Activated CD8-positive, alpha-beta T cell treated with anti-CD3 and anti-CD28 coated beads for 36 hours (primary cell): Measurements from ENCODE around the gene WFDC1. TPM values are rescaled to one million over a fixed set of nuclear protein-coding genes. Genes with fewer than 3 reads are reported as not detected.

Source experiments
- ATAC-seq: fragments of 200-7000 bp; cut with Tn5 transposase; one replicate; pipeline ENCODE4 v1.10.0; 2021; ENCODE audit warnings: mild to moderate bottlenecking, moderate library complexity
- CTCF ChIA-PET: fragments of 350-600 bp; sonication (Branson Sonifier 250); formaldehyde crosslinking; loops from one replicate; lab custom pipeline; 2021; ENCODE audit warnings: antibody characterized with exemption; lab: Charles Lee
- POLR2A ChIA-PET: fragments of 350-600 bp; sonication (Branson Sonifier 250); formaldehyde crosslinking; loops from one replicate; lab custom pipeline; 2021; ENCODE audit warnings: antibody characterized with exemption; lab: Charles Lee
- DNase-seq: peaks from one replicate; pipeline ENCODE4 v3.0.0-alpha.2; 2020
- H3K27ac Mint-ChIP-seq: one replicate; pipeline ENCODE4 v1.8.0; 2021; ENCODE audit warnings: mild to moderate bottlenecking, mixed read lengths
- H3K27me3 Mint-ChIP-seq: one replicate; pipeline ENCODE4 v1.8.0; 2021; ENCODE audit warnings: mixed read lengths
- H3K36me3 Mint-ChIP-seq: one replicate; pipeline ENCODE4 v1.8.0; 2021; ENCODE audit warnings: low read depth, mixed read lengths
- H3K4me1 Mint-ChIP-seq: one replicate; pipeline ENCODE4 v1.8.0; 2021; ENCODE audit warnings: low read depth, mixed read lengths
- H3K4me3 Mint-ChIP-seq: one replicate; pipeline ENCODE4 v1.8.0; 2021; ENCODE audit warnings: mild to moderate bottlenecking, moderate library complexity, mixed read lengths
- H3K9me3 Mint-ChIP-seq: one replicate; pipeline ENCODE4 v1.8.0; 2021; ENCODE audit warnings: mixed read lengths
- CTCF ChIP-seq: fragments of 200-600 bp; IDR thresholded peaks from one replicate; pipeline ENCODE4 v1.8.0; 2022; ENCODE audit warnings: antibody characterized with exemption, mild to moderate bottlenecking
- intact Hi-C: fragments of 100-400 bp; cut with micrococcal nuclease; formaldehyde crosslinking; loops from one replicate; pipeline ENCODE4 v1.10.0; 2022
- total RNA-seq, 2 experiments: library from RNA; stranded (reverse); gene quantifications; one replicate each; pipeline ENCODE4 v1.2.3, GENCODE V29; 2021

The WFDC1 gene
- total RNA-seq, 2 experiments from 2014 or later: not detected

- TF ChIP-seq CTCF: no peak
- CTCF ChIA-PET: no interaction called here
- no peak overlapping the region for H3K27ac Mint-ChIP-seq
Observed at GRCh38 chr16:84355149-84355548, 60.5 kb downstream of the WFDC1 start.

GRCh38 chr16:84356176-84356575, 61.5 kb downstream of the WFDC1 start:
- Mint-ChIP-seq H3K27ac (no peak overlapping the region), H3K9me3 (no peaks in the 10 kb centered on the region), H3K4me3 (no peak overlapping the region), H3K36me3 (no peaks in the 10 kb centered on the region), H3K4me1 (peaks cover 30% of the 10 kb centered on the region), H3K27me3 (peaks cover 5% of the 10 kb centered on the region)
- intact Hi-C loops: no loop called here
- POLR2A ChIA-PET: no interaction called here
- ATAC-seq (no peak), DNase-seq (no peak)
- CTCF ChIA-PET: no interaction called here
- no peak for TF ChIP-seq CTCF

More at GRCh38 chr16:84355149-84355548, 60.5 kb downstream of the WFDC1 start:
- Mint-ChIP-seq H3K36me3 (no peaks in the 10 kb centered on the region), H3K27me3 (peaks cover 5% of the 10 kb centered on the region), H3K4me3 (no peak overlapping the region), H3K9me3 (no peaks in the 10 kb centered on the region), H3K4me1 (peaks cover 20% of the 10 kb centered on the region)
- no peak for DNase-seq
- intact Hi-C loops: no loop called here
- no peak for ATAC-seq
- POLR2A ChIA-PET: no interaction called here

GRCh38 chr16:84356591-84357116, 62.0 kb downstream of the WFDC1 start:
- no peaks in the 10 kb centered on the region for H3K36me3 Mint-ChIP-seq
- TF ChIP-seq CTCF: no peak
- CTCF ChIA-PET: no interaction called here

GRCh38 chr16:84357191-84357651, 62.5 kb downstream of the WFDC1 start:
- TF ChIP-seq CTCF: no peak
- intact Hi-C loops: no loop called here
- POLR2A ChIA-PET: no interaction called here
- H3K27ac Mint-ChIP-seq: no peak overlapping the region
- H3K36me3 Mint-ChIP-seq: no peaks in the 10 kb centered on the region
- no peak overlapping the region for H3K4me3 Mint-ChIP-seq
- H3K4me1 Mint-ChIP-seq: peaks cover 31% of the 10 kb centered on the region
- H3K27me3 Mint-ChIP-seq: peaks cover 4% of the 10 kb centered on the region
- peak; percentile 57 for ATAC-seq
- peak; percentile 52 for DNase-seq
- H3K9me3 Mint-ChIP-seq: no peaks in the 10 kb centered on the region
- CTCF ChIA-PET: no interaction called here

More at GRCh38 chr16:84356591-84357116, 62.0 kb downstream of the WFDC1 start:
- Mint-ChIP-seq H3K4me1 (peaks cover 31% of the 10 kb centered on the region), H3K27me3 (peaks cover 5% of the 10 kb centered on the region), H3K4me3 (no peak overlapping the region), H3K9me3 (no peaks in the 10 kb centered on the region), H3K27ac (no peak overlapping the region)
- ATAC-seq (no peak), DNase-seq (no peak)
- POLR2A ChIA-PET: no interaction called here
- intact Hi-C loops: no loop called here

- H3K4me1 Mint-ChIP-seq: peaks cover 31% of the 10 kb centered on the region
- POLR2A ChIA-PET: no interaction called here
Observed at GRCh38 chr16:84358601-84359295, 64.1 kb downstream of the WFDC1 start.

More at GRCh38 chr16:84358601-84359295, 64.1 kb downstream of the WFDC1 start:
- no peak for TF ChIP-seq CTCF
- DNase-seq (no peak), ATAC-seq (no peak)
- CTCF ChIA-PET: no interaction called here
- Mint-ChIP-seq H3K27ac (peak overlapping the region; percentile 84), H3K9me3 (no peaks in the 10 kb centered on the region), H3K36me3 (no peaks in the 10 kb centered on the region), H3K27me3 (peaks cover 3% of the 10 kb centered on the region), H3K4me3 (no peak overlapping the region)
- intact Hi-C loops: no loop called here
